Measurements from ENCODE around the gene TTLL9. TPM values are rescaled to one million over a fixed set of nuclear protein-coding genes. Genes with fewer than 3 reads are reported as not detected.

TTLL9 gene
- total RNA-seq, 1 experiment from 2014 or later = 2.1 TPM

- in situ Hi-C loops (cut with HindIII; ENCODE audit: low pct_unique_long_range_greater_than_20kb, low sequenced_read_pairs) (no loop called here), intact Hi-C loops (cut with micrococcal nuclease; ENCODE audit: unreplicated experiment) (no loop called here)
- no TSS peak for BruUV-seq (replicated peaks)
- no peak for TF ChIP-seq SIN3A (IDR thresholded peaks at IDR 0.05; ENCODE audit: borderline replicate concordance, insufficient read depth, low read depth, low read length)
- no peak for TF ChIP-seq TCF7L2 (IDR thresholded peaks at IDR 0.05; ENCODE audit: low read depth, low read length)
- no peak for TF ChIP-seq POLR2AphosphoS5 (IDR thresholded peaks at IDR 0.05; ENCODE audit: low read depth, low read length)
- TF ChIP-seq, protein P1, sequence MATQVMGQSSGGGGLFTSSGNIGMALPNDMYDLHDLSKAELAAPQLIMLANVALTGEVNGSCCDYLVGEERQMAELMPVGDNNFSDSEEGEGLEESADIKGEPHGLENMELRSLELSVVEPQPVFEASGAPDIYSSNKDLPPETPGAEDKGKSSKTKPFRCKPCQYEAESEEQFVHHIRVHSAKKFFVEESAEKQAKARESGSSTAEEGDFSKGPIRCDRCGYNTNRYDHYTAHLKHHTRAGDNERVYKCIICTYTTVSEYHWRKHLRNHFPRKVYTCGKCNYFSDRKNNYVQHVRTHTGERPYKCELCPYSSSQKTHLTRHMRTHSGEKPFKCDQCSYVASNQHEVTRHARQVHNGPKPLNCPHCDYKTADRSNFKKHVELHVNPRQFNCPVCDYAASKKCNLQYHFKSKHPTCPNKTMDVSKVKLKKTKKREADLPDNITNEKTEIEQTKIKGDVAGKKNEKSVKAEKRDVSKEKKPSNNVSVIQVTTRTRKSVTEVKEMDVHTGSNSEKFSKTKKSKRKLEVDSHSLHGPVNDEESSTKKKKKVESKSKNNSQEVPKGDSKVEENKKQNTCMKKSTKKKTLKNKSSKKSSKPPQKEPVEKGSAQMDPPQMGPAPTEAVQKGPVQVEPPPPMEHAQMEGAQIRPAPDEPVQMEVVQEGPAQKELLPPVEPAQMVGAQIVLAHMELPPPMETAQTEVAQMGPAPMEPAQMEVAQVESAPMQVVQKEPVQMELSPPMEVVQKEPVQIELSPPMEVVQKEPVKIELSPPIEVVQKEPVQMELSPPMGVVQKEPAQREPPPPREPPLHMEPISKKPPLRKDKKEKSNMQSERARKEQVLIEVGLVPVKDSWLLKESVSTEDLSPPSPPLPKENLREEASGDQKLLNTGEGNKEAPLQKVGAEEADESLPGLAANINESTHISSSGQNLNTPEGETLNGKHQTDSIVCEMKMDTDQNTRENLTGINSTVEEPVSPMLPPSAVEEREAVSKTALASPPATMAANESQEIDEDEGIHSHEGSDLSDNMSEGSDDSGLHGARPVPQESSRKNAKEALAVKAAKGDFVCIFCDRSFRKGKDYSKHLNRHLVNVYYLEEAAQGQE (IDR thresholded peaks at IDR 0.05; ENCODE audit: insufficient read depth in 1 of 2, low read depth in 2 of 2, low read length in 1 of 2) = no peak
- TF ChIP-seq CTCF (IDR thresholded peaks at IDR 0.05) = no peak
- DNase-seq (ENCODE audit: low read depth, low spot score) = no peak
- no peaks in the 10 kb centered on the region for H3K27me3 ChIP-seq (ENCODE audit: control insufficient read depth, insufficient read depth, low read length)
- POLR2A ChIA-PET = no interaction called here
- ATAC-seq = no peak
- no peaks in the 10 kb centered on the region for H3K36me3 ChIP-seq (ENCODE audit: control insufficient read depth, insufficient read depth, low read length)
- H3K4me3 ChIP-seq (ENCODE audit: low read depth in 2 of 2, low read length in 2 of 2) = no peak overlapping the region
- H3K4me1 ChIP-seq (ENCODE audit: control insufficient read depth, insufficient read depth, low read length) = no peaks in the 10 kb centered on the region
- CTCF ChIA-PET = no interaction called here
- no peak overlapping the region for H3K27ac ChIP-seq (ENCODE audit: low read length)
- no peaks in the 10 kb centered on the region for H3K9me3 ChIP-seq (ENCODE audit: control insufficient read depth, insufficient read depth, low read depth, low read length)
These were observed 27.1 kb downstream of the TTLL9 start for GRCh38 chr20:31897541-31897940.

DNA sequence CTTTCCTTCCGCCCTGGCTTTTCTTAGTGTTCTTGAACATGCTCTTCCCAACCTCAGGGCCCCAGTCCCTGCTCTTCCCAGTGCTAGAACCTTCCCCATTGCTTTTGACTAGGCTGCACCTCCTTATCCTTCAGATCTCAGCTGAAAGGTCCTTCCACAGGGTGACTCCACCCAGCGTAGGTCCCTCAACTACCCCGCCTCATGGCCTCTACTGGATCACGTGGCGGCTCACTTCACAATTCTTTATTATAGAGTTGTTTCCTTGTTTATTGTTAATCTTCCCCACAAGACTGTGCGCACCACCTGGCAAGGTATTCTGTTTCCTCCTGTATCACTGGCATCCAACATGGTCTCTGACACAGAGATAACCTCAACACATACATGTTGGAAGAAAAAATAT is 31.2 kb downstream of the TTLL9 start:
- no peaks in the 10 kb centered on the region for H3K36me3 ChIP-seq (ENCODE audit: control insufficient read depth, insufficient read depth, low read length)
- ChIA-PET CTCF (no interaction called here), POLR2A (no interaction called here)
- no peaks in the 10 kb centered on the region for H3K9me3 ChIP-seq (ENCODE audit: control insufficient read depth, insufficient read depth, low read depth, low read length)
- ATAC-seq = no peak
- TF ChIP-seq CTCF (IDR thresholded peaks at IDR 0.05) (no peak), TCF7L2 (IDR thresholded peaks at IDR 0.05; ENCODE audit: low read depth, low read length) (no peak), SIN3A (IDR thresholded peaks at IDR 0.05; ENCODE audit: borderline replicate concordance, insufficient read depth, low read depth, low read length) (no peak), POLR2AphosphoS5 (IDR thresholded peaks at IDR 0.05; ENCODE audit: low read depth, low read length) (no peak)
- TF ChIP-seq, protein P1 (IDR thresholded peaks at IDR 0.05; ENCODE audit: insufficient read depth in 1 of 2, low read depth in 2 of 2, low read length in 1 of 2) = no peak
- no peak for DNase-seq (ENCODE audit: low read depth, low spot score)
- in situ Hi-C loops (cut with HindIII; ENCODE audit: low pct_unique_long_range_greater_than_20kb, low sequenced_read_pairs) = no loop called here
- H3K4me3 ChIP-seq (ENCODE audit: low read depth in 2 of 2, low read length in 2 of 2) = no peak overlapping the region
- BruUV-seq (replicated peaks) = no TSS peak
- H3K27me3 ChIP-seq (ENCODE audit: control insufficient read depth, insufficient read depth, low read length) = no peaks in the 10 kb centered on the region
- intact Hi-C loops (cut with micrococcal nuclease; ENCODE audit: unreplicated experiment) = no loop called here
- H3K27ac ChIP-seq (ENCODE audit: low read length) = no peak overlapping the region
- no peaks in the 10 kb centered on the region for H3K4me1 ChIP-seq (ENCODE audit: control insufficient read depth, insufficient read depth, low read length)

All from Panc1 (cell line).